NCI-H1436 (cell line): ENCODE data around the gene PCP2.
A peak's percentile ranks its signal among the peaks of the same experiment; 100 is the strongest.

Source experiments
- DNase-seq: peaks from one replicate; lab custom pipeline; 2025; lab: John Stamatoyannopoulos, UW

PCP2 gene

GRCh38 chr19:7633698-7634097, at the start of gene PCP2:
Gene PCP2 (minus strand): TSS chr19:7633719. CDS start chr19:7633457, 262 bp downstream.
- no peak for DNase-seq

DNA sequence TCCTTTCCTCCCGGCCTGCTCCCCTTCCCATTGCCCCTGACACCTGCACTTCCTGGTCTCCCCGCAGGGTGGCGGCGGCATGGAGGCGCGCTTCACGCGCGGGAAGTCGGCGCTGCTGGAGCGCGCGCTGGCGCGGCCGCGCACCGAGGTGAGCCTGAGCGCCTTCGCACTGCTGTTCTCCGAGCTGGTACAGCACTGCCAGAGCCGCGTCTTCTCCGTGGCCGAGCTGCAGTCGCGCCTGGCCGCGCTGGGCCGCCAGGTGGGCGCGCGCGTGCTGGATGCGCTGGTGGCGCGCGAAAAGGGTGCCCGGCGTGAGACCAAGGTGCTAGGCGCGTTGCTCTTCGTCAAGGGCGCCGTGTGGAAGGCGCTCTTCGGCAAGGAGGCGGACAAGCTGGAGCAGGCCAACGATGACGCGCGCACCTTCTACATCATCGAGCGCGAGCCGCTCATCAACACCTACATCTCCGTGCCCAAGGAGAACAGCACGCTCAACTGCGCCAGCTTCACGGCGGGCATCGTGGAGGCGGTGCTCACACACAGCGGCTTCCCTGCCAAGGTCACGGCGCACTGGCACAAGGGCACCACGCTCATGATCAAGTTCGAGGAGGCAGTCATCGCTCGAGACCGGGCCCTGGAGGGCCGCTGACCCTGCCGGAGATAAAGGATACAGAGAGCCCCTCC, 48.8 kb upstream of the PCP2 start:
- no peak for DNase-seq

- DNase-seq = peak; percentile 32
These were observed 48.0 kb upstream of the PCP2 start for GRCh38 chr19:7681340-7682174.

DNA sequence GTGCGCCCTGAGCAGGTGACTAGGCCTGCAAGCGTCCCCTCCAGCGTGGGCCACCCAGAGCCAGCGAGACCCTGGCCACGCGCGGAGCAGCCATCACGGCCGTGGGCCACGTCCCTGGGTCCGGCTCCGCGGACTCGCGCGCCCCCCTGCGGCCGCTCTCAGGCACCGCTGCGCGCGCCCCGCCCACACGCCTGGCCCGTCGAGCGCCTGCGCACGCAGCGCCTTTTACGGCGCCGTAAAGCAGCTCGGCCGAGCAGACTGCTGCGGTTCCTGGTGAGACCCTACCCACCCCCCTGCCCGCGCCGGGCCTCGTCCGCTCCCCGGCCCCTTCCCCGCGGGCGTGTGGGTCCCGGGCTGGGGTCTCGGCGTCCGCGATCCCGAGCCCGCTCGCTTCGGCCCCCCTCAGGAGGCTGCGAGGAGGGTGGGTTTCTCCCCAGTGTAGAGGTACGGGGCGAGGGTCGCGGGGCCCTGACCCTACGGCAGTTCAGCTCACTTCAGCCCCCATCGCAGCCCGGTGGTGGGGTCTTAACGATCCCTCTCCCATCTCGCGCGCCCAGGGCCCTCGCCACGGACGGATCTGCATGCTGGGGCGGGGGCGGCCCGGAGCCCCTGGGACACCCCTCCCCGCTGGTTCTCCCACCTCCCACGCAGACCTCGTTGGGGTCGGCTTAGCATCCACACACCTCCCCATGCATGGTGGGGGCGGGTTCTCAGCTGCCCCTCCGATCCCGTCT, 47.3 kb upstream of the PCP2 start, which contains the start of gene TRAPPC5:
Gene TRAPPC5 (plus strand): TSS at position 228 of the 734 bp plus-strand sequence. CDS start 1,421 bp downstream, outside the sequence.
- peak; percentile 77 for DNase-seq

- DNase-seq = no peak
These were observed 46.5 kb upstream of the PCP2 start for GRCh38 chr19:7679771-7680605.

GRCh38 chr19:7678971-7679751, 45.6 kb upstream of the PCP2 start:
- no peak for DNase-seq

DNA sequence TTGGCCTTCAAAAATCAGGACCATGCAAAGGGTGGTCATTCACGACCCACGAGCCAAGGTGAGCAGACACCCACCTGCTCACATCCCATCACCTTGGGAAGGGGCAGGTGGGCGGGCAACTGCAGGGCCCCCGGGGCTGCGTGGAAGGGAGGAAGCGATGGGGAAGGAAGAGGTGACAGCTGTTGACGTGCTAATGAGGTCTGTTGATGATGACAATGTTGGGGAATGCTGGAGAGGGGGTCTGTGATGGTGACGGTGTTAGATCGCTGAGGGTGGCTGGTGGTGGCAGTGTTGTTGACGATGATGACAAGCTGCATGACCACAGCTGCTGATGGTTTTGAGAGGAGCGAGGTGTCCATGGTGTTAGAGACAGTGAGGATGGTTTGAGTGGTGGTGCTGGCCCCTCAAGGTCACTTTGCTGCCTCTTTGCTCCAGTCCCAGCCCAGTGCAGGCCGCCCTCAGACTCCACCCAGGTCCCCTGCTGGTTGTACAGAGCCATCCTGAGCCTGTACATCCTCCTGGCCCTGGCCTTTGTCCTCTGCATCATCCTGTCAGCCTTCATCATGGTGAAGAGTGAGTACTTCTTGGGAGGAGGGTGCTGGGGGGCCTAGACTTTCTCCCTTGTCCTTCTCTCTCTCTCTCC, 44.3 kb upstream of the PCP2 start:
- no peak for DNase-seq

- DNase-seq = no peak
These were observed 43.3 kb upstream of the PCP2 start, which contains the start of gene MCEMP1 for GRCh38 chr19:7676854-7677253. Gene MCEMP1 (plus strand): TSS chr19:7677090. CDS start chr19:7677121, 31 bp downstream.

DNA sequence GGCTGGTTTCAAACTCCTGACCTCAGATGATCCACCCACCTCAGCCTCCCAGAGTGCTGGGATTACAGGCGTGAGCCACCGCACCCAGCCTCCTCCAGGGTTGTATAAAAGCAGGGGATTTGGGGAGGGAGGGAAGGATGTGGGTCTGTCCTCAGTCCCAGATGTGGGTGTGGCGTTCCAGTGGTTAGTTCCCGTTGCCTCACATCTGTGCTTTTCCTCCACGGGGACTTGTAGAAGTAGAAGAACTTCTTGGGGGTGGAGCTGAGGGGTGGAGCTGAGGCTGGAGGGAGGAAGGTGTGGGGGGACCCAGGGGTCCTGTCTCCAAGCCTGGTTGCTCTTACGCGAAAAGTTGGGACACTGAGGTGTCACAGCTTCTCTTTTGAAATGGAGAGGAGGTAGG, 42.9 kb upstream of the PCP2 start:
- no peak for DNase-seq

- peak; percentile 40 for DNase-seq
These were observed 40.8 kb upstream of the PCP2 start for GRCh38 chr19:7674010-7675005.

DNA sequence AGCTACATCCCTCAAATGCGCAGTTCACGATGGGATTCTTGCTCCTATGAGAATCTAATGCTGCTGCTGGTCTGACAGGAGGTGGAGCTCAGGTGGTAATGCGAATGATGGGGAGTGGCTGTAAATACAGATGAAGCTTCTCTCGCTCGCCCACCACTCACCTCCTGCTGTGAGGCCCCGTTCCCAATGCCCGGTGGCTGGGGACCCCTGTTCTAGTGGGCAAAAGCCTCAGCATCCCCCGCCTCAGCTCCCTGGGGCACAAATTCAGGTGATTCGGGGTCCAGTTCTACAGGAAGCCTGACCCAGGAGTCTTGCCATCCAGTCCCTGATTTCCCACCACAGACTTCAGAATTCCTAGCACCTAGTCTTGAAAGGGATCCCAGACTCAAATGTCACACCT, 39.0 kb upstream of the PCP2 start:
- DNase-seq = no peak

DNA sequence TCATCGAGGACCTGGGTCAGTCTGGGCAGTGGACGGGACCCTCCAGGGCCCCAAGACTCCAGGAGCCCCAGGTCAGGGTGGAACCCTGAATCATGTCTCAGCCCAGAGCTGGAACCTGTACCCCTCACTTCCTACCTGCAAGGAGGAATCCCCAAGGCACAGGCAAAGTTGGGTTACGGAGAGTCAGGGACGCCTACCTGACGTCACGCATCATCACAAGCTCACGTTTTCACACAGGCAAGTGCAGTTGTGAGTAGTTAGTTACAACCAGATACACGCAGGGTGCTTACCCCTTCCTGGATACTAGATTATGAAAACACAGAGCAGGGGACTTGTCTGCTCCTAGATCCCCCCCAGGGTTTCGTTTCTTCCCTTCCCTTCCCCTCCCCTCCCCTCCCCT, 37.3 kb upstream of the PCP2 start:
- no peak for DNase-seq

DNA sequence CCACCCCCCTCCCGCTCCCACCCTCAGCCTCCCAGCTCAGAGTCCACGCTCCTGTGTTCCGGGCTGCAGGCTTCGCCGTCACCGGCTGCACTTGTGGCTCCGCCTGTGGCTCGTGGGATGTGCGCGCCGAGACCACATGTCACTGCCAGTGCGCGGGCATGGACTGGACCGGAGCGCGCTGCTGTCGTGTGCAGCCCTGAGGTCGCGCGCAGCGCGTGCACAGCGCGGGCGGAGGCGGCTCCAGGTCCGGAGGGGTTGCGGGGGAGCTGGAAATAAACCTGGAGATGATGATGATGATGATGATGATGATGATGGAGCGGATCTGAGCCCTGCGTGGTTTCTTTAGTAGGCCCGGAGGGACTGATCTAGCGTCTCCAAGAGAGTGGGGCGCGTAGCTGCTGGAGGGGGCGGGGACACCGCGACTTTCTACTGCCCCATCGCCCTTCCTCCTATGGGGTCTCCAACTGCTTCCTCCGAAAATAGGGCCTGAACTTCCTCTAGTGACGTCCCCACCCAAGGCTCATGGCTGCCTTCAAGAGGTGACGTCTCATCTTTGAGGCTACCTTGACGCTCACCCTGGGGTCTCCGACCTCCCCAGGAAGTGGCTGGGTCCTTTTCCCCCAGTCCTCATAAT, 36.7 kb upstream of the PCP2 start:
- no peak for DNase-seq

- no peak for DNase-seq
These were observed 36.1 kb upstream of the PCP2 start for GRCh38 chr19:7669641-7670040.

GRCh38 chr19:7668842-7669241, 35.3 kb upstream of the PCP2 start, which contains the start of gene RETN:
Gene RETN (plus strand): TSS chr19:7669049. CDS start chr19:7669327, 278 bp downstream.
- no peak for DNase-seq

DNA sequence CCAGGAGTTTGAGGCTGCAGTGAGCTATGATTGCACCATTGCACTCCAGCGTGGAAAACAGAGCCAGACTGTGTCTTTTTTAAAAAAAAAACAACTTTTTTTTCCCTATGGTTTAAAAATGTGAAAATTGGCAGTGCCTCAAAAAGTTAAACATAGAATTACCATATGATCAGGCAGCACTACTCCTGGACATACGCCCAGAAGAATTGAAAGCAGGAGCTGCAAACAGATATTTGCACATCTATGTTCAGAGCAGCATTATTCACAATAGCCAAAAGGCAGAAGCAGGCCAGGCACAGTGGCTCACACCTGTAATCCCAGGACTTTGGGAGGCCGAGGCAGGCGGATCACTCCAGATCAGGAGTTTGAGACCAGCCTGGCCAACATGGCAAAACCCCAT, 31.6 kb upstream of the PCP2 start:
- no peak for DNase-seq

- DNase-seq = no peak
These were observed 30.2 kb upstream of the PCP2 start for GRCh38 chr19:7663706-7664105.

DNA sequence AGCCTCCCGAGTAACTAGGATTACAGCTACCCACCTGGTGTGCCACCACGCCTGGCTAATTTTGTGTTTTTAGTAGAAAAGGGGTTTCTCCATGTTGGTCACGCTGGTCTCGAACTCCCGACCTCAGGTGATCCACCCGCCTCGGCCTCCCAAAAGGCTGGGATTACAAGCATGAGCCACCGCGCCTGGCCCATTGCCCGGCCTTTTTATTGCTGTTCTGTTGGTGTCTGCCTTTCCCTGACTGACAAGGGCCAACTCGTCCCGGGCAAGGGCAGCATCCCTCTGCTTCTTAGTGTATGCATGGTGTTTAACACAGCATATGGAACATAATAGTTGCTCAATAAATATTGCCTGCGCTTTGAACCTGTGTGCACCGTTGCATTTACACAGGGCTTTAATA, 29.1 kb upstream of the PCP2 start:
- DNase-seq = no peak
